Measurements from ENCODE around the gene GABRG2.
"Not testable (repeated sequence)": the region's sequence is repeated elsewhere in the genome, so short reads cannot be mapped to it uniquely, and the experiment has no call there.

Gene GABRG2

GRCh38 chr5:162067655-162068411 lies at the start of gene GABRG2:
Gene GABRG2, plus strand, starts transcription at chr5:162067773. Its CDS starts 227 bp downstream, at chr5:162068000.
- DNase-seq (ENCODE audit: low read depth in 2 of 3, low spot score in 2 of 3), result no peak

DNA sequence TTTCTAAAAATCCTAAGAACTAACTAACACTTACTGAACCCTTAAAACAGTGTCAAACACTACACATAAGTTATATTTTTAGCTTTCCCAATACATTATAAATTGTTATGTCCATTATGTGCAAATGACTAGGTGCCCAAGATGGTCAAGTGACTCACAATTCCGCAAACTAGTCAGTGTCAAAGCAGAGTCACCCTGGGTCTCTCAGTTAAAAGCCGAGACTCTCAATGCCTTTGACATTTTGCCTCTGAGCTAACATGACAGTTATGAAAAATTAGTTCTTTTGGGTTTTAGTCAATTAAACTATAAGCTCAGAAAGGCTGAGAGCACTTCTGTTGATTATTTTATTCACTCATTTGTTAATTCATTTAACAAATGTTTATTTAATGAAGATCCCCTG lies 42.3 kb upstream of the GABRG2 start:
- no peak for DNase-seq (ENCODE audit: low read depth in 2 of 3, low spot score in 2 of 3)

- DNase-seq (ENCODE audit: low read depth in 2 of 3, low spot score in 2 of 3), result no peak
These were observed 40.8 kb upstream of the GABRG2 start for GRCh38 chr5:162026803-162027202.

DNA sequence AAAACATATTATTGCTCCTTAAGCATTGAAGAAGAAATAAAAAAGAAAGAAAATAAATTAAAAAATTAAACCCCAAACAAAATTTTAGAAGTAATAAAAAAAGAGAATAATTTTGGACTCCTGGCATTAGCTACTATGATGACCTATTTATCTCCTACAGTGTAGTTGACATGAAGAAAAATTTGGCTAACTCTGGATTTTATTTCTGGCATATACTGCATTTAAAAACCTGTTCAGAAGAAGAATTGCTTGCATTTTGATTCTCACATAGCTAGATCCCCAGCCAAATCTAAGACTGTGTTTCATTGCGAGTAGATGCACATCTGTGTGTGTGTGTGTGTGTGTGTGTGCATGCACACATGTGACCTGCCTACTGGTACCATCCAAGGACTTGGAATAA lies 30.1 kb upstream of the GABRG2 start:
- no peak for DNase-seq (ENCODE audit: low read depth in 2 of 3, low spot score in 2 of 3)

DNA sequence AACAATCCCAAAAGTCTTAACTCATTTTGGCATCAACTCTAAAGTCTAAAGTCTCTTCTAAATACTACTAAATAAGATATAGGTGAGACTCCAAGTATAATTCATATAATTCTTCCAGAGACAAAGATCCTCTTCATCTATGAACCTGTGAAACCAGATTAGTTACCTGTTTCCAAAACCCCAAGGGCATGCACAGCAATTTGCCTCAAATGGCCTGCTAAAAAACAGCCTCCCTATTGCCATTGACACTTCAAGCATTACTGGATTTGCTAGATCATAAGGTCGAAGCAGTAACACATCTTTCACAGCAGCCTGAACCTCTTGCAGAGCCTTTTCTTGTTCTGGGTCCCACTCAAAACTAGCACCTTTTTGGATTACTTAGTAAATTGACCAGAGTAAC lies 20.3 kb upstream of the GABRG2 start:
- DNase-seq (ENCODE audit: low read depth in 2 of 3, low spot score in 2 of 3), result no peak

DNA sequence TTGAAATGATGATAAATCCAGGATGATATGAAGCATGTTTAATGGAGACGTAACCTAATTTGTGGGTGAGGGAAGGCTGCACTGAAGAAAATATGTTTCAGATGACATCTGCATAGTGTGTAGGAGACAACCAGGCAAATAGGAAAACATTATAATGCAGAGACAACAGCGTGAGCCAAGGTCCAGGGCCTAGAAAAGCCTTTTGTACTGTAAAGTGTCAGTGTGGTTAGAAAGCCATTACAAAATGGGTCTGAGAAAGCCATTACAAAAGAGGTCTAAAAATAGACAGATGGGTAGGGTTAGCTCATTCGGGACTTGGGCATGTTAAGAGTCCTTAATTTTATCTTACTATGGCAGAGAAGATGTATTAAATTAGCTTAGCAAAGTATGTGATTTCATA lies 14.9 kb upstream of the GABRG2 start:
- DNase-seq (ENCODE audit: low read depth in 2 of 3, low spot score in 2 of 3), result no peak

- not testable (repeated sequence) for DNase-seq (ENCODE audit: low read depth in 2 of 3, low spot score in 2 of 3)
These were observed 12.5 kb upstream of the GABRG2 start for GRCh38 chr5:162055095-162055494.

DNA sequence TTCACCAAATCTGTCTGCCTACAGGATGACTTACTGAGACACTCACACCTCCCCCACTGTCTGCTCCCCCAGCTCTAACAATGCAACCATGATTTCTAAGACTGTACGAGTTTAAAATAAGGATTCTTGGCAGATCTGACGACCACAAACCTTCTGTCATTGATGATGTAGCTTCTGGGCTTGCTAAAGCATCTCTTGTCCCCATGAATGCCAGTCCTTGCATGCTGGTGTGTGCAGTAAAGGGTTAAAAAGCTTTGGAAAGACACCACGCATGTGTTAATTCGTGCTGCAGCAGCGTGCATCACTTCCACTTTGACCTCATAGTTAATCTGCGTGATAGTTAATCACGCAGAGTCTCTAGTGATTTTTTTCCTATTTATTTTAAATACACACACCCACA lies 411 bp upstream of the GABRG2 start:
- no peak for DNase-seq (ENCODE audit: low read depth in 2 of 3, low spot score in 2 of 3)

GRCh38 chr5:162068412-162068811 lies 839 bp downstream of the GABRG2 start:
- no peak for DNase-seq (ENCODE audit: low read depth in 2 of 3, low spot score in 2 of 3)

- no peak for DNase-seq (ENCODE audit: low read depth in 2 of 3, low spot score in 2 of 3)
These were observed 1.4 kb downstream of the GABRG2 start for GRCh38 chr5:162068936-162069335.

DNA sequence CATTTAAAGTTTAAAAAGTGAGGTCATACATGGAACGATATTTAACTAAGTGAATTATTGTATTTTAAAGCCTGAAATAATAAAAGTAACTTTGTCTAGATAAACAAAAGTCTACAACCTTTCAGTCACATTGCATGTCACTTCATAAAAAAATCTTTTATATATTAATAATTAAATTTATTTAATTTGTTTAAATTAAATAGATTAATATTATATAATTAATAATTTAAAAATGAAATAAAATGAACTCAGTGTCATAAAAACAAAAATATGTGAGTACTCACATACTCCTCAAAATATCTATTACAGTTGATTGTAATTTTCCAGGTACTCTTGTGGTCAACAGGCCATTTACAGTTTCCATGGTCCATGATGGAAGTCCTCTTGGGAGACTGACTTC lies 11.2 kb downstream of the GABRG2 start:
- DNase-seq (ENCODE audit: low read depth in 2 of 3, low spot score in 2 of 3), result no peak

DNA sequence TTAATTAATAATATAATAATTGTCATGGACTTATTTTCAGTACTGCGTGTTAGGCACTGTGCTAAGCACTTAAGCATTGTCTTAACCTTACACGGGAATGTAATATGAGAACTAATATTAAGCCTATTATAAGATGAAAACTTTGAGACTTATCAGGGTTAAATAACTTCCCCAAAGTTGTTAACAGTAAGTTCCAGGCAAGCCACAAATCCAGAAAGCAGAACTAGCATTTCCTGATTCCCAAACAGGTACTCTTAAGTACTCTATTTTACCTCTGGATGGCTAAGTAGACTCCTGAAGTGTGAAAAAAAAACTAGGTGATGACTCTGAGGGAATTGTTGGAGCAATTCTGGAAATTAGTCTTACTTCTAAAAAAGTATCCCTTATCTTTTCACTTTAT lies 23.8 kb downstream of the GABRG2 start:
- DNase-seq (ENCODE audit: low read depth in 2 of 3, low spot score in 2 of 3), result no peak

DNA sequence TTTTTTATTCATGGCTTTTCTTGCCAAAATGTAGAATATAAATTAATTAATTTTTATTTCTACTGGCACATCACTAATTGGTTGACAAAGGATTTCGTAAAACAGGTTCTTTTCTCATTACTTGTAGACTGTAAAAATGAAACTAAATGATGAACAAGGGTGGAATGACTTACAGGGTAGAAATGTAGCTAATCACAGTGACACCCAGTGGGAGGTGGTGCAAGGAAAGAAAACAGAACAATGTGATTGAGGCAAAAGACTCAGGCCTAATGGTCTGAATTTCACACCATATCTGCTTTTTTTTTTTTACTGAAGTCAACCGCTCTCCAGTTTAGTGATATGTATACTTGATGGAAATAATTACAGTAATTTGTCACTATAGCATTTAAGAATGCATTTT lies 28.9 kb downstream of the GABRG2 start:
- DNase-seq (ENCODE audit: low read depth in 2 of 3, low spot score in 2 of 3), result no peak

GRCh38 chr5:162107591-162107990 lies 40.0 kb downstream of the GABRG2 start:
- DNase-seq (ENCODE audit: low read depth in 2 of 3, low spot score in 2 of 3), result no peak

- DNase-seq (ENCODE audit: low read depth in 2 of 3, low spot score in 2 of 3), result no peak
These were observed 52.2 kb downstream of the GABRG2 start for GRCh38 chr5:162119801-162120200.

- DNase-seq (ENCODE audit: low read depth in 2 of 3, low spot score in 2 of 3), result no peak
These were observed 60.5 kb downstream of the GABRG2 start for GRCh38 chr5:162128117-162128516.

DNA sequence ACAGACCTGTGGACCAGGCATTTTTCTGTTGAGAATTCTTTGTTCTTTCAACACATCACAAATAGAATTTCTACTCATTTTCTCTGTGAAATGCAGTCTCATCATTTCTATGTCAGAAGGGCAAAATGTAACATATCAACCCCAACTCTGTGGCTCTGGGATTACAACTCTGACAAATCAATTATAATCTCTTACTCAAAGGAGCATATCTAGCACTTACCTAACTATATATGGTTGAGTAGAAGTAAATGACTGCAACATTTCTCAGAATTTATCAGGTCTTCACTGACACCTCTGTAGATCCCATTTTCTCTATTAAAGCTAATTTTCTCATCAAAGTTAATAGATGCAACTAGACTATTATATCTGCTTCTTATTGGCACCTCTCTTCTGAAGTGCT lies 64.8 kb downstream of the GABRG2 start:
- DNase-seq (ENCODE audit: low read depth in 2 of 3, low spot score in 2 of 3), result no peak

DNA sequence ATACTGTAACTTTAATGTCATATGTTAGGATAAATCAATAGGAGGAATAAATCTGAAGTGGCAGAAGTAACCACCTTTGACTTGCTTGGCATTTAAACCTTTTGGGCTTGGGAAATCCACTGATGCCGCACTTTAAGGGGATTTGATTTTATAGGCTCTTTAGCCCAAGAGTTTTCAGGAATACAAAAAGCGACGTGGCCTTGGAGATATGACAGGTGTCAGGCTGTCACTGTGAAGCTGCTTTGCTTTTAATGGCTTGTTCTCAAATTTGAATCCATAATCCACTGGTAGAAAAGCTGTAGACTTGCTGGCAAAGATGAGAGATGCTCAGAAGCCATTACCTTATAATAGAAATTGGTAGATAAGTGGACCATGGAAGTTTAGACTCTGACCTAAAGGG lies 71.6 kb downstream of the GABRG2 start:
- no peak for DNase-seq (ENCODE audit: low read depth in 2 of 3, low spot score in 2 of 3)

DNA sequence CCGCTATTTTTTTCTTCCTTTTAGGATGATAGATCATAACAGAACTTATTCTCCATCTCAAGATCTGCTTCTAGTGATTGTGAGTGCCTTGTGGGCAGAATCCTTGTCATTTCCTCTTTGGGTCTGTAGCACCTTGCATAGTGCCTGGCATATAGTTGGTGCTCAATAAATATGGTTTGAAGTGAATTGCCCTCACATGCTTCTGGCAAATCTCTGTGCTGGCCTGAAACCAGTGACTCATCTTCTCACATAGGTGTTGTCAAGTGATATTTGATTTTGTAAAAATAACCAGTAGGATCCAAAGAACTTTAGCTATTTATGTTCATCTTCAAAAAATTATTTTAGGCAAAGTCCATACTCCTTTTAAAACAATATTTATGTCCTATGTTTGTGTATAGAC lies 86.7 kb downstream of the GABRG2 start:
- DNase-seq (ENCODE audit: low read depth in 2 of 3, low spot score in 2 of 3), result no peak

DNA sequence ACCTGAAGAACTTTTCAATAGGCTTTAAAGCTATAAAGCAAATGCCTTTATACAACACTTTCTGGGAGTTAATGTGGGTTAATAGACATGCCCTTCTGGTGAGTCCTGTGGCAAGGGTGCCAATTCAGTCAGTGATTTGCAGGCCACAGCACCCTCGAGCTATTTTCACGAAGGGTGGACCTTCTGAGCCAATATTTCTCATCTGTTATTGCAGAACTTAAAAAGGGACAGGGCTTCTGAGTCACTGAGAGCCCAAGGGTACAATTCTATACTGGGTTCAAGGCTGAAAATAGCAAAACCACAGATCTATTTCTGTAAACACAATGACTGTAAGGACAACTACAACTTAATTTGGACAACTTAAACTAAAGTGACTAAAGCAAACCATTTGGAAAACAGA lies 92.8 kb downstream of the GABRG2 start:
- DNase-seq (ENCODE audit: low read depth in 2 of 3, low spot score in 2 of 3), result no peak

- no peak for DNase-seq (ENCODE audit: low read depth in 2 of 3, low spot score in 2 of 3)
These were observed 96.1 kb downstream of the GABRG2 start for GRCh38 chr5:162163663-162164062.

DNA sequence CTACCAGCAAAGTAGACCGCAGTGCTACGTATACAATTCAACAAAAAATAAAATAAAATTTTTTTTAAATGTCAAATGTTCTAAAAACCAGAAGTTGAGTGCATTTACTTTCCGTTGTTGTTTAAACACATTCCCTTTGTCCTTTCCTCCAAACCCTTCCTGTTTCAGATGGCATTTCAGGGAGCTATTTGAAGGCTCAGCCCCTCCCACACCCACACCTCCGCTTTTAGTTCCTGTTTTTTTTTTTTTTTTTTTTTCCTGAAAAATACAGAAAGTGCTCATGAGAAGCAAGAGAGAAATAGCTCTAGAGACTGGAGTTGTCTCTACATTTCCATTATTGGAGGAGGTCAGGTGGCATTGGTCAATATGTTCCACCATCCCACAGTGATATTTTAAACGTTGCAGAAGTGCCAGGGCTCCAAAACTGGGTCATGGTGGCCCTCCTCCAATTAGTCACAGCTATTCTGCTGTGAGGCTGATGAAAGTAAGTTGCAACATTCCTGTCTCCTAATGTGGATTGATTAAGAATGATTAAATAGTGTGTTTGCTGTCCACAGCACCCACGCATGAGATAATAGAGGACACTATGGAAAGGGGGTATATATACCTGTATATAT lies 106.9 kb downstream of the GABRG2 start:
- no peak for DNase-seq (ENCODE audit: low read depth in 2 of 3, low spot score in 2 of 3)

- no peak for DNase-seq (ENCODE audit: low read depth in 2 of 3, low spot score in 2 of 3)
These were observed 119.8 kb downstream of the GABRG2 start for GRCh38 chr5:162187371-162187770.

Data from activated CD8-positive, alpha-beta memory T cell treated with anti-CD3 and anti-CD28 coated beads for 48 hours (primary cell).